ENCODE results near the gene ARL4D.

ARL4D gene

DNA sequence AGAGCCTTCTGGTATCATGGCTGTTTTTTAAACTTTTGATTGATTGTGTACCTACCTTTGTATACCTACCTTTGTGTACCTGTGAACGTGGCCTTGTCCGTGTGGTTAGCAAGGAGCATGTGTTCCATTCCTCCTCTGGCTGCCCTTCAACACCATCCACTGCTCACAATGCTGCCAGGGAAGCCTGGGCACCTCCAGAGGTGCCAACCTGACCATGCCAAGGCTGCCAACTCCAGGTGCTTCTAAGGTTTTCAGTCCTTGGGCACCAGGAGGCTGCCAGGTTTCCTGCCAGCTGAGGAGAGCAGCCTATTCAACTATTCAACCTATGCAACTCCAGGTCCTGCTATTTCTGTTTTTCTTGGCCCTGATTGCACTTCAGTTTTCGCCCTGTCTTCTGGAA, 17.6 kb upstream of the ARL4D start:
- TF ChIP-seq, protein P1, sequence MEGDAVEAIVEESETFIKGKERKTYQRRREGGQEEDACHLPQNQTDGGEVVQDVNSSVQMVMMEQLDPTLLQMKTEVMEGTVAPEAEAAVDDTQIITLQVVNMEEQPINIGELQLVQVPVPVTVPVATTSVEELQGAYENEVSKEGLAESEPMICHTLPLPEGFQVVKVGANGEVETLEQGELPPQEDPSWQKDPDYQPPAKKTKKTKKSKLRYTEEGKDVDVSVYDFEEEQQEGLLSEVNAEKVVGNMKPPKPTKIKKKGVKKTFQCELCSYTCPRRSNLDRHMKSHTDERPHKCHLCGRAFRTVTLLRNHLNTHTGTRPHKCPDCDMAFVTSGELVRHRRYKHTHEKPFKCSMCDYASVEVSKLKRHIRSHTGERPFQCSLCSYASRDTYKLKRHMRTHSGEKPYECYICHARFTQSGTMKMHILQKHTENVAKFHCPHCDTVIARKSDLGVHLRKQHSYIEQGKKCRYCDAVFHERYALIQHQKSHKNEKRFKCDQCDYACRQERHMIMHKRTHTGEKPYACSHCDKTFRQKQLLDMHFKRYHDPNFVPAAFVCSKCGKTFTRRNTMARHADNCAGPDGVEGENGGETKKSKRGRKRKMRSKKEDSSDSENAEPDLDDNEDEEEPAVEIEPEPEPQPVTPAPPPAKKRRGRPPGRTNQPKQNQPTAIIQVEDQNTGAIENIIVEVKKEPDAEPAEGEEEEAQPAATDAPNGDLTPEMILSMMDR (IDR thresholded peaks at IDR 0.05), result no peak
- no peaks in the 10 kb centered on the region for H3K36me3 ChIP-seq
- no peak overlapping the region for H3K27ac ChIP-seq
- H3K9me3 ChIP-seq, result no peaks in the 10 kb centered on the region
- H3K4me1 ChIP-seq, result no peaks in the 10 kb centered on the region
- no peak for DNase-seq
- no peak overlapping the region for H3K4me3 ChIP-seq
- H3K27me3 ChIP-seq, result no peaks in the 10 kb centered on the region
- intact Hi-C loops (cut with DNase I; ENCODE audit: low total_unique reads), result no loop called here

DNA sequence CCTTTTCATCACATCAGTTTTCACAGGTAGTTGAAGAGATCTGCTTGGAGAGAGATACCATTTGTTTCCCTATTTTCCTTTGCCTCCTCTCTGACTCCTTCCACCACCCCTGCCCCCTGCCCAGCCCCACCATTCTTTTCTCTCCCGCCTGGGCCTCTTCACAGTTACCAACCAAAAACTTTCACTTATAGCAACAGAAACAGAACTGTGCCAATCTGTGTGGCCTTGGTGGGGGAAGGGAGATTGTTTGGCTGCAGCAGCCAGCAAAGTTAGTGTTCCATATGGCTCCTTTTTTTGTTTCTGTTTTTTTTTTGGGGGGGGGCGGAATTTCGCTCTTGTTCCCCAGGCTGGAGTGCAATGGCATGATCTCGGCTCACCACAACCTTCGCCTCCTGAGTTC, 17.2 kb upstream of the ARL4D start:
- no peaks in the 10 kb centered on the region for H3K36me3 ChIP-seq
- intact Hi-C loops (cut with DNase I; ENCODE audit: low total_unique reads), result no loop called here
- no peaks in the 10 kb centered on the region for H3K9me3 ChIP-seq
- no peaks in the 10 kb centered on the region for H3K27me3 ChIP-seq
- H3K4me1 ChIP-seq, result no peaks in the 10 kb centered on the region
- no peak overlapping the region for H3K4me3 ChIP-seq
- H3K27ac ChIP-seq, result no peak overlapping the region
- DNase-seq, result no peak
- TF ChIP-seq, protein P1 (IDR thresholded peaks at IDR 0.05), result no peak

DNA sequence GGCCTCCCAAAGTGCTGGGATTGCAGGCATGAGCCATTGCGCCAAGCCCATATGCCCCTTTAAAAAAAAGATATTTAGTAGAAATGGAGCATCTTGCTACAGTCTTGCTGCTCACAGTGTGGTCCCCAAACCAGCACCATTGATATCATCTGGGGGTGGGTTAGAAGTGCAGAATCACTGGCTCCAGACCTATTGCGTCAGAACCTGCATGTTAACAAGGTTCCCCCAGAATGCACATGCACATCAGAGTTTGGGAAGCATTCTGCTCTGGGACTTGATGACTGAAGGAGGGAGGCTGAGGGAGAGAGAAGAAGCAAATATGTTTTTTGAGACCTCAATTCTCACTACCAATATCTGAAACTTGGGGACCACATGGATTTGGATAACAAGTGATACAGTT, 16.0 kb upstream of the ARL4D start:
- H3K4me3 ChIP-seq, result no peak overlapping the region
- no peaks in the 10 kb centered on the region for H3K27me3 ChIP-seq
- intact Hi-C loops (cut with DNase I; ENCODE audit: low total_unique reads), result no loop called here
- no peaks in the 10 kb centered on the region for H3K36me3 ChIP-seq
- no peaks in the 10 kb centered on the region for H3K9me3 ChIP-seq
- DNase-seq, result no peak
- H3K4me1 ChIP-seq, result peaks cover 0 to 8% (median 3%) of the 10 kb centered on the region in 4 donors
- TF ChIP-seq, protein P1 (IDR thresholded peaks at IDR 0.05), result no peak
- no peak overlapping the region for H3K27ac ChIP-seq

DNA sequence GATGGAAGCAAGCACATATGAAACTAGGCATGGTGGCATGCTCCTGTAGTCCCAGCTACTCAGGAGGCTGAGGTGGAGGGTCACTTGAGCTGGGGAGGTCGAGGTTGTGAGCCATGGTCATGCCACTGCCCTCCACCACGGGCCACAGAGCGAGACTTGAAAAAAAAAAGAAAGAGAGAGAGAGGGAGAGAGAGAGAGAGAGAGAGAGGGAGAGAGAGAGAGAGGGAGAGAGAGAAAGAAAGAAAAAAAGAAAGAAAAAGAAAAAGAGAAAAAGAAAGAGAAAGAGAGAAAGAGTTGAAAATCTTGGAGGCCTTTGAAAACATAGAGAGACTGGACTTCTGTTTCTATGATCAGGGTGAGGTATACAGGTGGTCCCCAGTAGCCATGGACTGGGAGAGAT, 15.4 kb upstream of the ARL4D start:
- intact Hi-C loops (cut with DNase I; ENCODE audit: low total_unique reads), result no loop called here
- H3K27me3 ChIP-seq, result no peaks in the 10 kb centered on the region
- no peaks in the 10 kb centered on the region for H3K36me3 ChIP-seq
- no peak overlapping the region for H3K4me3 ChIP-seq
- no peak for DNase-seq
- no peaks in the 10 kb centered on the region for H3K9me3 ChIP-seq
- TF ChIP-seq, protein P1 (IDR thresholded peaks at IDR 0.05), result no peak
- no peak overlapping the region for H3K27ac ChIP-seq
- H3K4me1 ChIP-seq, result peaks cover 0 to 10% (median 4%) of the 10 kb centered on the region in 4 donors

DNA sequence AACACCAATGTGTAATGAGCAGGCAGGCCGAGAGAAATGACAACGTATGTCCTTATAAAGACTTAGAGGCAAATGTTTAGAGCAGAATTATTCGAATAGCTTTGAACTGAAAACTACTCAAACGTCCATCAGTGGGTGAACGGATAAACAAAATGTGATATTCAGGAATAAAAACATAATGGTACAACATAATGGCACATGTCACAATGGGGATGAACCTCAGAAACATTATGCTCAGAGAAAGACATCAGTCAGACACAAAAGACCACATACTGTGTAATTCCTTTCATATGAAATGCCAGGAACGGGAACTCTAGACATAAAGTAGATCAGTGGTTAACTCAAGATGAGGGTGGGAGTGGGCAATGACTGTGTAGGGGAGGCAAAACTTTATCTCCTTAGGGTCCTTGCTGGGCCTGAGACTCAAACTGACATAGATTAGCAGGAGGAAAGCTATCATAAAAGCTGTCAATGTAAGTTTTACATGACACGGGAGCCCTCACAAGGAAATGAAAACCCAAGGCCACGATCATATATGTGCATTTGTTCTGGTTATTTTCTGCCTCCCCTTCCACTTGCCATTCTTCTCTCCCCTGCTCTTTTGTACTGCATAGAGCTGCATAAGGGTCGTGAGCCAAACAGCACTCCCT, 14.8 kb upstream of the ARL4D start:
- peaks cover 0 to 10% (median 4%) of the 10 kb centered on the region in 4 donors for H3K4me1 ChIP-seq
- intact Hi-C loops (cut with DNase I; ENCODE audit: low total_unique reads), result no loop called here
- no peak overlapping the region for H3K4me3 ChIP-seq
- H3K27ac ChIP-seq, result no peak overlapping the region
- no peaks in the 10 kb centered on the region for H3K36me3 ChIP-seq
- H3K9me3 ChIP-seq, result no peaks in the 10 kb centered on the region
- no peaks in the 10 kb centered on the region for H3K27me3 ChIP-seq
- DNase-seq, result no peak
- TF ChIP-seq, protein P1 (IDR thresholded peaks at IDR 0.05), result no peak

DNA sequence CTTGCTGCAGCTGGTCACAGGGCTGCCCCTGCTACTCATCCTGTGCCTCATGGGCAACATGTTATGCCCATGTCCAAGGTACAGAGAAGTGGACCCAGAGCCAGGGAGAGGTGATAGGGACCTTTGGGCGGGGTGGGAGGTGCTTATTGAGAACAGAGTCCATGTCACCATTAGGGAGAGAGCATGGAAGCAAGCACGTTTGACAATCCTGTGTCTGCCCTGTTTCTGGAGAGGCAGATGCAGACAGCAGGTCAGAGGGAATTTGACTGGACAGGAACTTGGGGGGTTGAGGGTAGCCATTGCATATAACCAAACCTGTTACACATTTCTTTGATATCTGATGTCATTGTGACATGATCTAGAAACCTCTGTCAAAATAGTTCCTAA, 14.3 kb upstream of the ARL4D start:
- Histone ChIP-seq H3K4me3 (no peak overlapping the region), H3K36me3 (no peaks in the 10 kb centered on the region), H3K4me1 (peaks cover 0 to 11% (median 5%) of the 10 kb centered on the region in 4 donors), H3K27ac (no peak overlapping the region), H3K9me3 (no peaks in the 10 kb centered on the region), H3K27me3 (no peaks in the 10 kb centered on the region)
- TF ChIP-seq, protein P1 (IDR thresholded peaks at IDR 0.05), result no peak
- intact Hi-C loops (cut with DNase I; ENCODE audit: low total_unique reads), result no loop called here
- no peak for DNase-seq

Measured in tibial artery (tissue), 4 donors.